Measurements from ENCODE around the gene FTO.

GRCh38 chr16:53891409-53892139 is 187.6 kb downstream of the FTO start:
- no peak for TF ChIP-seq CTCF (IDR thresholded peaks at IDR 0.05)
- no peak for TF ChIP-seq POLR2A (IDR thresholded peaks at IDR 0.05)

Measured in thyroid gland (tissue), 4 donors.